Activated CD4-positive, alpha-beta memory T cell treated with anti-CD3 and anti-CD28 coated beads, Interleukin-2, amount 10 ng/mL, durations not matched to agents 7 days and 5 days (primary cell): ENCODE results near the gene SULT1A2. TPM values are rescaled to one million over a fixed set of nuclear protein-coding genes. Genes with fewer than 3 reads are reported as not detected.

Source experiments
- CTCF ChIA-PET: fragments of 350-600 bp; sonication (Branson Sonifier 250); formaldehyde crosslinking; loops from one replicate; lab custom pipeline; 2021; ENCODE audit warnings: antibody characterized with exemption, inconsistent platforms; lab: Charles Lee
- POLR2A ChIA-PET: fragments of 350-600 bp; sonication (Branson Sonifier 250); formaldehyde crosslinking; loops from one replicate; lab custom pipeline; 2021; ENCODE audit warnings: antibody characterized with exemption; lab: Charles Lee
- DNase-seq: peaks from one replicate; pipeline ENCODE4 v3.0.0-alpha.2; 2020
- H3K27ac Mint-ChIP-seq: one replicate; pipeline ENCODE4 v1.8.0; 2021; ENCODE audit warnings: mild to moderate bottlenecking, mixed read lengths
- H3K27me3 Mint-ChIP-seq: one replicate; pipeline ENCODE4 v1.8.0; 2021; ENCODE audit warnings: mixed read lengths
- H3K36me3 Mint-ChIP-seq: one replicate; pipeline ENCODE4 v1.8.0; 2021; ENCODE audit warnings: low read depth, mixed read lengths
- H3K4me1 Mint-ChIP-seq: one replicate; pipeline ENCODE4 v1.8.0; 2021; ENCODE audit warnings: mixed read lengths
- H3K4me3 Mint-ChIP-seq: one replicate; pipeline ENCODE4 v1.8.0; 2021; ENCODE audit warnings: mild to moderate bottlenecking, mixed read lengths
- H3K9me3 Mint-ChIP-seq: one replicate; pipeline ENCODE4 v1.8.0; 2021; ENCODE audit warnings: mixed read lengths
- total RNA-seq, 2 experiments: library from RNA; stranded (reverse); gene quantifications; one replicate each; pipeline ENCODE4 v1.2.3, GENCODE V29; 2021

Gene SULT1A2
- total RNA-seq, 2 experiments from 2014 or later, result 0.13 to 0.15 TPM

- H3K4me3 Mint-ChIP-seq, result no peak overlapping the region
- DNase-seq, result no peak
- no peaks in the 10 kb centered on the region for H3K27me3 Mint-ChIP-seq
- no peaks in the 10 kb centered on the region for H3K4me1 Mint-ChIP-seq
- POLR2A ChIA-PET, result no interaction called here
- CTCF ChIA-PET, result no interaction called here
- H3K9me3 Mint-ChIP-seq, result no peaks in the 10 kb centered on the region
- H3K36me3 Mint-ChIP-seq, result peaks cover 14% of the 10 kb centered on the region
- no peak overlapping the region for H3K27ac Mint-ChIP-seq
Measured at GRCh38 chr16:28592511-28592910, 4.3 kb downstream of the SULT1A2 start.

- Mint-ChIP-seq H3K9me3 (no peaks in the 10 kb centered on the region), H3K27me3 (no peaks in the 10 kb centered on the region), H3K4me1 (no peaks in the 10 kb centered on the region), H3K4me3 (no peak overlapping the region), H3K36me3 (peaks cover 14% of the 10 kb centered on the region), H3K27ac (no peak overlapping the region)
- DNase-seq, result no peak
- POLR2A ChIA-PET, result no interaction called here
- CTCF ChIA-PET, result no interaction called here
Measured at GRCh38 chr16:28591355-28591754, 5.5 kb downstream of the SULT1A2 start.

- Mint-ChIP-seq H3K4me1 (no peaks in the 10 kb centered on the region), H3K27ac (no peak overlapping the region), H3K4me3 (no peak overlapping the region), H3K36me3 (peaks cover 16% of the 10 kb centered on the region), H3K27me3 (no peaks in the 10 kb centered on the region), H3K9me3 (no peaks in the 10 kb centered on the region)
- ChIA-PET POLR2A (no interaction called here), CTCF (no interaction called here)
- no peak for DNase-seq
Measured at GRCh38 chr16:28590384-28591340, 6.2 kb downstream of the SULT1A2 start.

GRCh38 chr16:28589930-28590329 lies 6.9 kb downstream of the SULT1A2 start:
- CTCF ChIA-PET, result no interaction called here
- peaks cover 22% of the 10 kb centered on the region for H3K36me3 Mint-ChIP-seq
- no peaks in the 10 kb centered on the region for H3K27me3 Mint-ChIP-seq
- H3K9me3 Mint-ChIP-seq, result no peaks in the 10 kb centered on the region
- no peaks in the 10 kb centered on the region for H3K4me1 Mint-ChIP-seq
- POLR2A ChIA-PET, result no interaction called here
- H3K27ac Mint-ChIP-seq, result no peak overlapping the region
- no peak for DNase-seq
- no peak overlapping the region for H3K4me3 Mint-ChIP-seq

GRCh38 chr16:28589069-28589468 lies 7.8 kb downstream of the SULT1A2 start:
- POLR2A ChIA-PET, result no interaction called here
- Mint-ChIP-seq H3K9me3 (no peaks in the 10 kb centered on the region), H3K4me1 (no peaks in the 10 kb centered on the region), H3K27me3 (no peaks in the 10 kb centered on the region), H3K4me3 (no peak overlapping the region), H3K36me3 (peaks cover 25% of the 10 kb centered on the region), H3K27ac (no peak overlapping the region)
- CTCF ChIA-PET, result no interaction called here
- no peak for DNase-seq

GRCh38 chr16:28587386-28587785 lies 9.5 kb downstream of the SULT1A2 start:
- no peaks in the 10 kb centered on the region for H3K4me1 Mint-ChIP-seq
- H3K27ac Mint-ChIP-seq, result no peak overlapping the region
- ChIA-PET POLR2A (no interaction called here), CTCF (no interaction called here)
- H3K4me3 Mint-ChIP-seq, result no peak overlapping the region
- DNase-seq, result no peak
- H3K27me3 Mint-ChIP-seq, result no peaks in the 10 kb centered on the region
- peaks cover 33% of the 10 kb centered on the region for H3K36me3 Mint-ChIP-seq
- H3K9me3 Mint-ChIP-seq, result no peaks in the 10 kb centered on the region

- Mint-ChIP-seq H3K36me3 (peaks cover 34% of the 10 kb centered on the region), H3K27ac (no peak overlapping the region), H3K27me3 (no peaks in the 10 kb centered on the region), H3K9me3 (no peaks in the 10 kb centered on the region), H3K4me1 (no peaks in the 10 kb centered on the region), H3K4me3 (no peak overlapping the region)
- ChIA-PET POLR2A (no interaction called here), CTCF (interaction anchor here (0.7 kb wide), 1 partner anchor 29 kb away, joined by 3 read pairs; no protein-coding TSS in a partner anchor)
- no peak for DNase-seq
Measured at GRCh38 chr16:28586466-28586865, 10.4 kb downstream of the SULT1A2 start.

- no peaks in the 10 kb centered on the region for H3K4me1 Mint-ChIP-seq
- no peak overlapping the region for H3K4me3 Mint-ChIP-seq
- CTCF ChIA-PET, result no interaction called here
- H3K27ac Mint-ChIP-seq, result no peak overlapping the region
- H3K36me3 Mint-ChIP-seq, result peaks cover 29% of the 10 kb centered on the region
- POLR2A ChIA-PET, result no interaction called here
- H3K27me3 Mint-ChIP-seq, result no peaks in the 10 kb centered on the region
- DNase-seq, result no peak
- H3K9me3 Mint-ChIP-seq, result no peaks in the 10 kb centered on the region
Measured at GRCh38 chr16:28585674-28586073, 11.2 kb downstream of the SULT1A2 start.

- CTCF ChIA-PET, result no interaction called here
Measured at GRCh38 chr16:28580726-28581315, 16.0 kb downstream of the SULT1A2 start.

GRCh38 chr16:28575446-28576109 lies 21.3 kb downstream of the SULT1A2 start:
- Mint-ChIP-seq H3K27me3 (no peaks in the 10 kb centered on the region), H3K27ac (no peak overlapping the region), H3K4me1 (no peaks in the 10 kb centered on the region), H3K36me3 (no peaks in the 10 kb centered on the region), H3K9me3 (no peaks in the 10 kb centered on the region), H3K4me3 (no peak overlapping the region)
- ChIA-PET POLR2A (no interaction called here), CTCF (interaction anchor here (1.4 kb wide), 1 partner anchor 20 kb away, joined by 3 read pairs; no protein-coding TSS in a partner anchor)
- no peak for DNase-seq

More at GRCh38 chr16:28580726-28581315, 16.0 kb downstream of the SULT1A2 start:
- Mint-ChIP-seq H3K36me3 (peaks cover 24% of the 10 kb centered on the region), H3K4me1 (no peaks in the 10 kb centered on the region), H3K27ac (no peak overlapping the region), H3K9me3 (no peaks in the 10 kb centered on the region), H3K4me3 (no peak overlapping the region), H3K27me3 (no peaks in the 10 kb centered on the region)
- POLR2A ChIA-PET, result interaction anchor here (1.0 kb wide), 1 partner anchor 477 kb away, joined by 3 read pairs; no protein-coding TSS in a partner anchor
- DNase-seq, result no peak

GRCh38 chr16:28574925-28575324 lies 21.9 kb downstream of the SULT1A2 start:
- POLR2A ChIA-PET, result no interaction called here
- Mint-ChIP-seq H3K27me3 (no peaks in the 10 kb centered on the region), H3K4me1 (no peaks in the 10 kb centered on the region), H3K4me3 (no peak overlapping the region), H3K36me3 (no peaks in the 10 kb centered on the region), H3K9me3 (no peaks in the 10 kb centered on the region), H3K27ac (no peak overlapping the region)
- CTCF ChIA-PET, result interaction anchor here (0.5 to 1.4 kb wide), 2 partner anchors 20 to 85 kb away, joined by 3 read pairs; no protein-coding TSS in a partner anchor
- DNase-seq, result no peak

- H3K27ac Mint-ChIP-seq, result no peak overlapping the region
- POLR2A ChIA-PET, result no interaction called here
Measured at GRCh38 chr16:28573738-28574718, 22.8 kb downstream of the SULT1A2 start.

More at GRCh38 chr16:28573738-28574718, 22.8 kb downstream of the SULT1A2 start:
- no peak for DNase-seq
- CTCF ChIA-PET, result interaction anchor here (0.5 to 1.4 kb wide), 2 partner anchors 19 to 84 kb away, joined by 3 read pairs; no protein-coding TSS in a partner anchor
- Mint-ChIP-seq H3K9me3 (no peaks in the 10 kb centered on the region), H3K4me1 (no peaks in the 10 kb centered on the region), H3K4me3 (no peak overlapping the region), H3K36me3 (no peaks in the 10 kb centered on the region), H3K27me3 (no peaks in the 10 kb centered on the region)
